ENCODE data around the gene ERI3.

- TF ChIP-seq, protein P1, sequence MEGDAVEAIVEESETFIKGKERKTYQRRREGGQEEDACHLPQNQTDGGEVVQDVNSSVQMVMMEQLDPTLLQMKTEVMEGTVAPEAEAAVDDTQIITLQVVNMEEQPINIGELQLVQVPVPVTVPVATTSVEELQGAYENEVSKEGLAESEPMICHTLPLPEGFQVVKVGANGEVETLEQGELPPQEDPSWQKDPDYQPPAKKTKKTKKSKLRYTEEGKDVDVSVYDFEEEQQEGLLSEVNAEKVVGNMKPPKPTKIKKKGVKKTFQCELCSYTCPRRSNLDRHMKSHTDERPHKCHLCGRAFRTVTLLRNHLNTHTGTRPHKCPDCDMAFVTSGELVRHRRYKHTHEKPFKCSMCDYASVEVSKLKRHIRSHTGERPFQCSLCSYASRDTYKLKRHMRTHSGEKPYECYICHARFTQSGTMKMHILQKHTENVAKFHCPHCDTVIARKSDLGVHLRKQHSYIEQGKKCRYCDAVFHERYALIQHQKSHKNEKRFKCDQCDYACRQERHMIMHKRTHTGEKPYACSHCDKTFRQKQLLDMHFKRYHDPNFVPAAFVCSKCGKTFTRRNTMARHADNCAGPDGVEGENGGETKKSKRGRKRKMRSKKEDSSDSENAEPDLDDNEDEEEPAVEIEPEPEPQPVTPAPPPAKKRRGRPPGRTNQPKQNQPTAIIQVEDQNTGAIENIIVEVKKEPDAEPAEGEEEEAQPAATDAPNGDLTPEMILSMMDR (IDR thresholded peaks at IDR 0.05; ENCODE audit: insufficient read depth, low read length, poor library complexity, severe bottlenecking) = no peak
- TF ChIP-seq EZH2phosphoT487 (conservative IDR thresholded peaks at IDR 0.05; ENCODE audit: low read length) = no peak
Observed at GRCh38 chr1:44353604-44354003, 1.5 kb downstream of the ERI3 start.

Measured in SU-DHL-6 (cell line).